ENCODE data around the gene GPALPP1. TPM values are rescaled to one million over a fixed set of nuclear protein-coding genes. Genes with fewer than 3 reads are reported as not detected.
A peak's percentile ranks its signal among the peaks of the same experiment; 100 is the strongest.

GPALPP1 gene
- total and polyA plus RNA-seq, 2 donors (not counting 1 experiment from before 2014, with no cell fraction given): 21.7 to 37.7 TPM

- Histone ChIP-seq H3K4me2 (ENCODE audit: extremely low read depth, insufficient read depth, low read length) (no peak overlapping the region), H3K79me2 (ENCODE audit: control insufficient read depth, insufficient read depth, low read length) (no peaks in the 10 kb centered on the region), H3K36me3 (ENCODE audit: control insufficient read depth, insufficient read depth, low read length) (no peaks in the 10 kb centered on the region)
Observed at GRCh38 chr13:45049478-45049877, 60.1 kb downstream of the GPALPP1 start.

GRCh38 chr13:45051315-45051714, 62.0 kb downstream of the GPALPP1 start:
- no peaks in the 10 kb centered on the region for H3K9me3 ChIP-seq (ENCODE audit: control insufficient read depth, insufficient read depth, low read depth, low read length)
- H3K9ac ChIP-seq (ENCODE audit: insufficient read depth, low read length): no peak overlapping the region
- peaks cover 9% of the 10 kb centered on the region for H3K4me1 ChIP-seq (ENCODE audit: control insufficient read depth, extremely low read depth, insufficient read depth, low read length)
- no peak overlapping the region for H2AFZ ChIP-seq (ENCODE audit: low read length)
- H3K79me2 ChIP-seq (ENCODE audit: control insufficient read depth, insufficient read depth, low read length): no peaks in the 10 kb centered on the region
- H3K4me3 ChIP-seq (replicated peaks in 1 of 4; ENCODE audit: control extremely low read depth in 1 of 4, insufficient read depth in 1 of 4, low read depth in 3 of 4, low read length in 4 of 4): no peak overlapping the region
- H3K27me3 ChIP-seq (ENCODE audit: control insufficient read depth, insufficient read depth, low read length): no peaks in the 10 kb centered on the region
- no peaks in the 10 kb centered on the region for H3K36me3 ChIP-seq (ENCODE audit: control insufficient read depth, insufficient read depth, low read length)
- no peak for DNase-seq (ENCODE audit: low read depth in 2 of 2)
- no peaks in the 10 kb centered on the region for H4K20me1 ChIP-seq (ENCODE audit: control insufficient read depth, extremely low read depth, insufficient read depth, low read length)
- no peak for TF ChIP-seq CTCF (conservative IDR thresholded peaks at IDR 0.05 in 1 of 2, IDR thresholded peaks at IDR 0.05 in 1 of 2; ENCODE audit: low read depth in 1 of 2, low read length in 2 of 2)
- TF ChIP-seq EZH2 (IDR thresholded peaks at IDR 0.05; ENCODE audit: low read length, missing control alignments): no peak
- no peak overlapping the region for H3K27ac ChIP-seq (ENCODE audit: insufficient read depth, low read length)
- H3K4me2 ChIP-seq (ENCODE audit: extremely low read depth, insufficient read depth, low read length): no peak overlapping the region

More at GRCh38 chr13:45049478-45049877, 60.1 kb downstream of the GPALPP1 start:
- H3K4me3 ChIP-seq (replicated peaks in 1 of 4; ENCODE audit: control extremely low read depth in 1 of 4, insufficient read depth in 1 of 4, low read depth in 3 of 4, low read length in 4 of 4): no peak overlapping the region
- no peaks in the 10 kb centered on the region for H4K20me1 ChIP-seq (ENCODE audit: control insufficient read depth, extremely low read depth, insufficient read depth, low read length)
- no peak overlapping the region for H2AFZ ChIP-seq (ENCODE audit: low read length)
- peaks cover 5% of the 10 kb centered on the region for H3K4me1 ChIP-seq (ENCODE audit: control insufficient read depth, extremely low read depth, insufficient read depth, low read length)
- DNase-seq (ENCODE audit: low read depth in 2 of 2): no peak
- no peak overlapping the region for H3K27ac ChIP-seq (ENCODE audit: insufficient read depth, low read length)
- no peak overlapping the region for H3K9ac ChIP-seq (ENCODE audit: insufficient read depth, low read length)
- no peaks in the 10 kb centered on the region for H3K9me3 ChIP-seq (ENCODE audit: control insufficient read depth, insufficient read depth, low read depth, low read length)
- TF ChIP-seq CTCF (conservative IDR thresholded peaks at IDR 0.05 in 1 of 2, IDR thresholded peaks at IDR 0.05 in 1 of 2; ENCODE audit: low read depth in 1 of 2, low read length in 2 of 2) (no peak), EZH2 (IDR thresholded peaks at IDR 0.05; ENCODE audit: low read length, missing control alignments) (no peak)
- no peaks in the 10 kb centered on the region for H3K27me3 ChIP-seq (ENCODE audit: control insufficient read depth, insufficient read depth, low read length)

GRCh38 chr13:45055198-45055901, 66.0 kb downstream of the GPALPP1 start:
- peak; percentile 77 to 97 for DNase-seq (ENCODE audit: low read depth in 2 of 2)
- H3K27ac ChIP-seq (ENCODE audit: insufficient read depth, low read length): peak overlapping the region; percentile 63
- H2AFZ ChIP-seq (ENCODE audit: low read length): no peak overlapping the region

More at GRCh38 chr13:45055198-45055901, 66.0 kb downstream of the GPALPP1 start:
- Histone ChIP-seq H4K20me1 (ENCODE audit: control insufficient read depth, extremely low read depth, insufficient read depth, low read length) (no peaks in the 10 kb centered on the region), H3K4me2 (ENCODE audit: extremely low read depth, insufficient read depth, low read length) (peak overlapping the region; percentile 78), H3K4me3 (replicated peaks in 1 of 4; ENCODE audit: control extremely low read depth in 1 of 4, insufficient read depth in 1 of 4, low read depth in 3 of 4, low read length in 4 of 4) (peak overlapping the region in 2 of 4 experiments; percentile 16 to 41), H3K79me2 (ENCODE audit: control insufficient read depth, insufficient read depth, low read length) (no peaks in the 10 kb centered on the region), H3K27me3 (ENCODE audit: control insufficient read depth, insufficient read depth, low read length) (no peaks in the 10 kb centered on the region), H3K4me1 (ENCODE audit: control insufficient read depth, extremely low read depth, insufficient read depth, low read length) (peaks cover 9% of the 10 kb centered on the region), H3K9me3 (ENCODE audit: control insufficient read depth, insufficient read depth, low read depth, low read length) (no peaks in the 10 kb centered on the region), H3K9ac (ENCODE audit: insufficient read depth, low read length) (no peak overlapping the region), H3K36me3 (ENCODE audit: control insufficient read depth, insufficient read depth, low read length) (no peaks in the 10 kb centered on the region)
- TF ChIP-seq EZH2 (IDR thresholded peaks at IDR 0.05; ENCODE audit: low read length, missing control alignments) (no peak), CTCF (conservative IDR thresholded peaks at IDR 0.05 in 1 of 2, IDR thresholded peaks at IDR 0.05 in 1 of 2; ENCODE audit: low read depth in 1 of 2, low read length in 2 of 2) (no peak)

All from fibroblast of lung (primary cell).